T-helper 17 cell (primary cell): ENCODE measurements around the gene NELL1. TPM values are rescaled to one million over a fixed set of nuclear protein-coding genes. Genes with fewer than 3 reads are reported as not detected.

Source experiments
- ATAC-seq: fragments of 150-1000 bp; cut with Tn5 transposase; 2 replicates; pipeline ENCODE4 v1.10.0; 2021; ENCODE audit warnings: mild to moderate bottlenecking, moderate library complexity
- DNase-seq, 3 donors: peaks; one replicate each; pipeline versions ENCODE4 v3.0.0 to v3.0.0-alpha.2; 2020 to 2021
- H3K9me3 ChIP-seq: one replicate; pipeline ENCODE4 v1.7.0; 2013; ENCODE audit warnings: low read length, mild to moderate bottlenecking; ENCODE audit not compliant: control insufficient read depth, poor library complexity, severe bottlenecking
- H3K27ac Mint-ChIP-seq: one replicate; pipeline ENCODE4 v1.8.0; 2022; ENCODE audit warnings: mild to moderate bottlenecking, moderate library complexity, mixed read lengths
- H3K27me3 Mint-ChIP-seq: one replicate; pipeline ENCODE4 v1.8.0; 2022; ENCODE audit warnings: mixed read lengths
- H3K36me3 Mint-ChIP-seq: one replicate; pipeline ENCODE4 v1.8.0; 2022; ENCODE audit warnings: low read depth, mixed read lengths
- H3K4me1 Mint-ChIP-seq: one replicate; pipeline ENCODE4 v1.8.0; 2022; ENCODE audit warnings: mild to moderate bottlenecking, mixed read lengths
- H3K4me3 Mint-ChIP-seq: one replicate; pipeline ENCODE4 v1.8.0; 2022; ENCODE audit warnings: mild to moderate bottlenecking, moderate library complexity, mixed read lengths
- total RNA-seq, 4 donors: library from RNA in 2 of 4; stranded (reverse) in 2 of 4; gene quantifications; one replicate each; pipeline ENCODE4 v1.2.3 and lab custom pipeline; 2022 to 2026

The NELL1 gene
- total RNA-seq, 2 donors from 2014 or later = not detected

GRCh38 chr11:21405422-21405821 lies 736.0 kb downstream of the NELL1 start:
- Mint-ChIP-seq H3K36me3 (no peaks in the 10 kb centered on the region), H3K4me1 (no peaks in the 10 kb centered on the region), H3K27ac (no peak overlapping the region), H3K27me3 (no peaks in the 10 kb centered on the region), H3K4me3 (no peak overlapping the region)
- DNase-seq = no peak
- no peak for ATAC-seq
- no peaks in the 10 kb centered on the region for H3K9me3 ChIP-seq

- Mint-ChIP-seq H3K4me1 (no peaks in the 10 kb centered on the region), H3K4me3 (no peak overlapping the region), H3K36me3 (no peaks in the 10 kb centered on the region), H3K27me3 (no peaks in the 10 kb centered on the region), H3K27ac (no peak overlapping the region)
- DNase-seq (no peak), ATAC-seq (no peak)
- no peaks in the 10 kb centered on the region for H3K9me3 ChIP-seq
Measured at GRCh38 chr11:21410513-21410912, 741.1 kb downstream of the NELL1 start.

GRCh38 chr11:21411104-21411503 lies 741.7 kb downstream of the NELL1 start:
- no peaks in the 10 kb centered on the region for H3K9me3 ChIP-seq
- no peaks in the 10 kb centered on the region for H3K4me1 Mint-ChIP-seq
- no peak overlapping the region for H3K4me3 Mint-ChIP-seq

GRCh38 chr11:21411597-21411996 lies 742.2 kb downstream of the NELL1 start:
- H3K9me3 ChIP-seq = no peaks in the 10 kb centered on the region
- no peaks in the 10 kb centered on the region for H3K4me1 Mint-ChIP-seq
- H3K27ac Mint-ChIP-seq = no peak overlapping the region
- DNase-seq = no peak
- no peaks in the 10 kb centered on the region for H3K36me3 Mint-ChIP-seq
- H3K4me3 Mint-ChIP-seq = no peak overlapping the region
- no peak for ATAC-seq
- no peaks in the 10 kb centered on the region for H3K27me3 Mint-ChIP-seq

More at GRCh38 chr11:21411104-21411503, 741.7 kb downstream of the NELL1 start:
- ATAC-seq = no peak
- Mint-ChIP-seq H3K36me3 (no peaks in the 10 kb centered on the region), H3K27ac (no peak overlapping the region), H3K27me3 (no peaks in the 10 kb centered on the region)
- no peak for DNase-seq

GRCh38 chr11:21412652-21413383 lies 743.4 kb downstream of the NELL1 start:
- DNase-seq (no peak), ATAC-seq (no peak)
- Mint-ChIP-seq H3K4me3 (no peak overlapping the region), H3K4me1 (no peaks in the 10 kb centered on the region), H3K27me3 (no peaks in the 10 kb centered on the region), H3K36me3 (no peaks in the 10 kb centered on the region), H3K27ac (no peak overlapping the region)
- no peaks in the 10 kb centered on the region for H3K9me3 ChIP-seq

- H3K36me3 Mint-ChIP-seq = no peaks in the 10 kb centered on the region
- H3K27me3 Mint-ChIP-seq = no peaks in the 10 kb centered on the region
- H3K4me1 Mint-ChIP-seq = no peaks in the 10 kb centered on the region
- H3K9me3 ChIP-seq = no peaks in the 10 kb centered on the region
- no peak for ATAC-seq
- no peak for DNase-seq
- no peak overlapping the region for H3K27ac Mint-ChIP-seq
- H3K4me3 Mint-ChIP-seq = no peak overlapping the region
Measured at GRCh38 chr11:21414953-21415352, 745.6 kb downstream of the NELL1 start.

GRCh38 chr11:21415606-21416005 lies 746.2 kb downstream of the NELL1 start:
- H3K4me3 Mint-ChIP-seq = no peak overlapping the region

GRCh38 chr11:21421711-21422329 lies 752.4 kb downstream of the NELL1 start:
- H3K27ac Mint-ChIP-seq = no peak overlapping the region
- DNase-seq (no peak), ATAC-seq (no peak)
- no peak overlapping the region for H3K4me3 Mint-ChIP-seq
- no peaks in the 10 kb centered on the region for H3K9me3 ChIP-seq
- H3K4me1 Mint-ChIP-seq = no peaks in the 10 kb centered on the region
- H3K27me3 Mint-ChIP-seq = no peaks in the 10 kb centered on the region
- no peaks in the 10 kb centered on the region for H3K36me3 Mint-ChIP-seq

More at GRCh38 chr11:21415606-21416005, 746.2 kb downstream of the NELL1 start:
- no peaks in the 10 kb centered on the region for H3K9me3 ChIP-seq
- Mint-ChIP-seq H3K27me3 (no peaks in the 10 kb centered on the region), H3K4me1 (no peaks in the 10 kb centered on the region), H3K27ac (no peak overlapping the region), H3K36me3 (no peaks in the 10 kb centered on the region)
- no peak for ATAC-seq
- DNase-seq = no peak

GRCh38 chr11:21426931-21427330 lies 757.5 kb downstream of the NELL1 start:
- Mint-ChIP-seq H3K27me3 (no peaks in the 10 kb centered on the region), H3K36me3 (no peaks in the 10 kb centered on the region), H3K4me3 (no peak overlapping the region)

GRCh38 chr11:21427726-21428125 lies 758.3 kb downstream of the NELL1 start:
- DNase-seq (no peak), ATAC-seq (no peak)
- no peak overlapping the region for H3K27ac Mint-ChIP-seq
- no peaks in the 10 kb centered on the region for H3K36me3 Mint-ChIP-seq
- H3K4me1 Mint-ChIP-seq = no peaks in the 10 kb centered on the region
- H3K4me3 Mint-ChIP-seq = no peak overlapping the region
- no peaks in the 10 kb centered on the region for H3K9me3 ChIP-seq
- H3K27me3 Mint-ChIP-seq = no peaks in the 10 kb centered on the region

More at GRCh38 chr11:21426931-21427330, 757.5 kb downstream of the NELL1 start:
- no peak for DNase-seq
- no peaks in the 10 kb centered on the region for H3K4me1 Mint-ChIP-seq
- no peak overlapping the region for H3K27ac Mint-ChIP-seq
- no peaks in the 10 kb centered on the region for H3K9me3 ChIP-seq
- no peak for ATAC-seq

- DNase-seq = no peak
- H3K4me3 Mint-ChIP-seq = no peak overlapping the region
- no peak for ATAC-seq
- no peaks in the 10 kb centered on the region for H3K27me3 Mint-ChIP-seq
- no peaks in the 10 kb centered on the region for H3K9me3 ChIP-seq
- H3K4me1 Mint-ChIP-seq = no peaks in the 10 kb centered on the region
- H3K27ac Mint-ChIP-seq = no peak overlapping the region
- H3K36me3 Mint-ChIP-seq = no peaks in the 10 kb centered on the region
Measured at GRCh38 chr11:21428796-21429195, 759.4 kb downstream of the NELL1 start.

- Mint-ChIP-seq H3K4me1 (no peaks in the 10 kb centered on the region), H3K27ac (no peak overlapping the region), H3K27me3 (no peaks in the 10 kb centered on the region), H3K4me3 (no peak overlapping the region), H3K36me3 (no peaks in the 10 kb centered on the region)
- no peaks in the 10 kb centered on the region for H3K9me3 ChIP-seq
- no peak for DNase-seq
- ATAC-seq = no peak
Measured at GRCh38 chr11:21429401-21429800, 760.0 kb downstream of the NELL1 start.

GRCh38 chr11:21430537-21430936 lies 761.2 kb downstream of the NELL1 start:
- Mint-ChIP-seq H3K27me3 (no peaks in the 10 kb centered on the region), H3K4me1 (no peaks in the 10 kb centered on the region), H3K4me3 (no peak overlapping the region), H3K36me3 (no peaks in the 10 kb centered on the region), H3K27ac (no peak overlapping the region)
- no peak for ATAC-seq
- H3K9me3 ChIP-seq = no peaks in the 10 kb centered on the region
- DNase-seq = no peak
